ENCODE data around the gene DUS2. TPM values are rescaled to one million over a fixed set of nuclear protein-coding genes. Genes with fewer than 3 reads are reported as not detected.

DUS2 gene
- total RNA-seq, 1 experiment from 2014 or later = 27.3 TPM

DNA sequence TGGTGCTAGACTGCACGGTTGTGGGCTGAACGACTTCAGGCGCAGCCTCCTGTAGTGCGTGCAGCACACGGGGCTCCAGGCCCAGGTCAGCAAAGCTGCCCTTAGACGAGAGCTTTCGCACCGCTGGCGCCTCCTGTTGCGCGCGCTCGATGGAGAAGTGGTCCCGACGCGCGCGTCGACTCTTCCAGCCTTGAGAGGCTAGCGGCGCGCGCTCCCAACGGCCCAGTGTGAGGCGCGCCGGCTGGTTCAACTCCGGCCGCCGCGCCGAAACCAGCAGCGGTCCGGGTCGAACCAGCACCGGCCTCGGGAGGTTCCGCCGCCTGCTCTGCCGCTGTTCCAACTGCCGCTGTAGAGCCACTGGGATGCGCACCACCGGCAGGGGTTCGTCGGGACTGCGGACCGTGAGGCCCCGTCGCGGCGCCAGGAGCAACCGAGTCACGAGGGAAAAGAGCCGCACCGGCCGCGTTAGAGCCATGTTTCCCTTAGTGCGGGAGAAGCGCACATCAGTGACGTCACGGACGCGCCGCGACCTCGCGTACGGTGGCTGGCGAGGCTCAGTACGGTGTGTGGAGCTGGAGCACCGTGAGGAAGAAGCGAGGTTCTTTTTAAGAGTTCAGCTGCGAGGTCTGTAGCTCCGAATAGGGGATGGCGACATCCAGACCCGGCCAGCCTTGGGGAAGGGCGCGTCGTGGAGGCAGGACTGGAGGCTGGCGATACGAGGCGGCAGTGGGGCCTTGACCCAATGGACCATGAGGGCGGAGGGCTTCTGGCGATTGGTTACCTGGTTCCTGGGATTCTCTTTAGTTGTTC, at the start of gene DUS2, which contains the start of gene DDX28 (continued):
- TF ChIP-seq CBX3 (IDR thresholded peaks at IDR 0.05; ENCODE audit: low read depth) (peak; percentile 95; the same call in 1 of the 2 replicates), TCF7L2 (IDR thresholded peaks at IDR 0.05; ENCODE audit: borderline replicate concordance, extremely low read depth, insufficient read depth, insufficient read length) (peak; percentile 37)
- TF ChIP-seq, protein P1, sequence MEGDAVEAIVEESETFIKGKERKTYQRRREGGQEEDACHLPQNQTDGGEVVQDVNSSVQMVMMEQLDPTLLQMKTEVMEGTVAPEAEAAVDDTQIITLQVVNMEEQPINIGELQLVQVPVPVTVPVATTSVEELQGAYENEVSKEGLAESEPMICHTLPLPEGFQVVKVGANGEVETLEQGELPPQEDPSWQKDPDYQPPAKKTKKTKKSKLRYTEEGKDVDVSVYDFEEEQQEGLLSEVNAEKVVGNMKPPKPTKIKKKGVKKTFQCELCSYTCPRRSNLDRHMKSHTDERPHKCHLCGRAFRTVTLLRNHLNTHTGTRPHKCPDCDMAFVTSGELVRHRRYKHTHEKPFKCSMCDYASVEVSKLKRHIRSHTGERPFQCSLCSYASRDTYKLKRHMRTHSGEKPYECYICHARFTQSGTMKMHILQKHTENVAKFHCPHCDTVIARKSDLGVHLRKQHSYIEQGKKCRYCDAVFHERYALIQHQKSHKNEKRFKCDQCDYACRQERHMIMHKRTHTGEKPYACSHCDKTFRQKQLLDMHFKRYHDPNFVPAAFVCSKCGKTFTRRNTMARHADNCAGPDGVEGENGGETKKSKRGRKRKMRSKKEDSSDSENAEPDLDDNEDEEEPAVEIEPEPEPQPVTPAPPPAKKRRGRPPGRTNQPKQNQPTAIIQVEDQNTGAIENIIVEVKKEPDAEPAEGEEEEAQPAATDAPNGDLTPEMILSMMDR (IDR thresholded peaks at IDR 0.05 in 2 of 3, conservative IDR thresholded peaks at IDR 0.05 in 1 of 3; ENCODE audit: borderline replicate concordance in 1 of 3, insufficient read depth in 1 of 3, low read depth in 2 of 3, low read length in 2 of 3) = no peak

DNA sequence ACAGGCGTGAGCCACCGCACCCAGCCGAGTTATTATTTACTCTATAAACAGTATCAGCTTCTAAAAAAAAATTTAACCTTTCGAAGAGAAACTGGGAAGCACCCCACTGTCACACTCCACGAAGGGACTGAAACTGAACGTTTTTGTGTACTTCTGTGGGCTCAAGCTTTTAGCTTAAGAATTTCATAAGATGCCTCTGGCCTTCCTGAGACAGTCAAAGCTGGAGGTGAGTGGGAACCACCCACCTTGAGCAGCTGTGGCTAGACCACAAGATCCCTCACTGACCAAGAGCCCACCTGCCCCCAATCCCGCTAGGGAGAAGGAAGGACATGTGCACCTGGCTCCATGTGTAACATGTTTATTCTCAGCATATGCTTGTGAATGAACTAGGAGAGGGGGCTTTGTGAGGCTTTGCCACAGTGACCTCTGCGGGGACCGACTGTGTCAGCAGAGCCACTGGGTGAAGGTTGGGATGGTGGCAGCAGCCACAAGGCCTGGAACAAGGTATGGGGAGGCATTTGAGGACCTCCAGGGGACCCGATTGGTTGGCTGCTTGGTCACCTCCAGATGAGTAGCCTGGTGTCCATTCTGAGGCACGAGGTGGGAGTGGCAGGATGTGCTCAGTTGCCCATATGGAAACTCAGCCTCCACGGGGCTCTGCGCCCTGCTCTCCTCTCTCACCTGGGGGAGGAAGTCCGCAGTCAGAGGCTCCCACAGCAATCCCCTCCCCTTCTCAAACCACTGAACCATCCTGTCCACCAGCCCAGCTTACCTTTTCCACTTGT, 47.6 kb upstream of the DUS2 start:
- H3K79me2 ChIP-seq (ENCODE audit: insufficient read depth, low read length) = no peaks in the 10 kb centered on the region
- no peak overlapping the region for H3K4me3 ChIP-seq (replicated peaks in 1 of 2; ENCODE audit: low read depth in 1 of 2, low read length in 2 of 2)
- H2AFZ ChIP-seq (ENCODE audit: low read depth, low read length, poor library complexity, severe bottlenecking) = no peak overlapping the region
- ChIA-PET POLR2A (no interaction called here), RAD21 (ENCODE audit: low non-redundant PET in 1 of 2, low total read pairs in 2 of 2, uncharacterized antibody in 2 of 2, unreplicated experiment in 2 of 2) (no interaction called here), CTCF (no interaction called here)
- intact Hi-C loops (cut with micrococcal nuclease) = no loop called here
- no TSS peak for BruUV-seq (replicated peaks)
- H3K4me1 ChIP-seq (ENCODE audit: control insufficient read depth in 1 of 2, insufficient read depth in 2 of 2, low read length in 2 of 2) = no peaks in the 10 kb centered on the region
- no peaks in the 10 kb centered on the region for H3K36me3 ChIP-seq (ENCODE audit: control insufficient read depth in 1 of 2, insufficient read depth in 2 of 2, low read length in 2 of 2)
- H3K9me3 ChIP-seq (ENCODE audit: control insufficient read depth in 1 of 2, insufficient read depth in 1 of 2, low read depth in 1 of 2, low read length in 2 of 2) = no peaks in the 10 kb centered on the region
- no peak overlapping the region for H3K27ac ChIP-seq (ENCODE audit: low read depth, low read length)
- no peaks in the 10 kb centered on the region for H3K27me3 ChIP-seq (ENCODE audit: insufficient read depth, low read length)
- H4K20me1 ChIP-seq (ENCODE audit: insufficient read depth) = no peaks in the 10 kb centered on the region
- H3K9me2 ChIP-seq (ENCODE audit: insufficient read depth) = no peaks in the 10 kb centered on the region
- no peak overlapping the region for H3K9ac ChIP-seq (ENCODE audit: low read length)
- no peak overlapping the region for H3K4me2 ChIP-seq (ENCODE audit: low read length)
- ATAC-seq = no peak
- DNase-seq (ENCODE audit: low read depth, low spot score) = no peak
- TF ChIP-seq, protein P2, sequence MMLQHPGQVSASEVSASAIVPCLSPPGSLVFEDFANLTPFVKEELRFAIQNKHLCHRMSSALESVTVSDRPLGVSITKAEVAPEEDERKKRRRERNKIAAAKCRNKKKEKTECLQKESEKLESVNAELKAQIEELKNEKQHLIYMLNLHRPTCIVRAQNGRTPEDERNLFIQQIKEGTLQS (IDR thresholded peaks at IDR 0.05) = no peak
- no peak for TF ChIP-seq SRF (IDR thresholded peaks at IDR 0.05; ENCODE audit: low read depth)
- TF ChIP-seq ELF1 (IDR thresholded peaks at IDR 0.05; ENCODE audit: borderline replicate concordance, low read depth) = no peak
- TF ChIP-seq, protein P3, sequence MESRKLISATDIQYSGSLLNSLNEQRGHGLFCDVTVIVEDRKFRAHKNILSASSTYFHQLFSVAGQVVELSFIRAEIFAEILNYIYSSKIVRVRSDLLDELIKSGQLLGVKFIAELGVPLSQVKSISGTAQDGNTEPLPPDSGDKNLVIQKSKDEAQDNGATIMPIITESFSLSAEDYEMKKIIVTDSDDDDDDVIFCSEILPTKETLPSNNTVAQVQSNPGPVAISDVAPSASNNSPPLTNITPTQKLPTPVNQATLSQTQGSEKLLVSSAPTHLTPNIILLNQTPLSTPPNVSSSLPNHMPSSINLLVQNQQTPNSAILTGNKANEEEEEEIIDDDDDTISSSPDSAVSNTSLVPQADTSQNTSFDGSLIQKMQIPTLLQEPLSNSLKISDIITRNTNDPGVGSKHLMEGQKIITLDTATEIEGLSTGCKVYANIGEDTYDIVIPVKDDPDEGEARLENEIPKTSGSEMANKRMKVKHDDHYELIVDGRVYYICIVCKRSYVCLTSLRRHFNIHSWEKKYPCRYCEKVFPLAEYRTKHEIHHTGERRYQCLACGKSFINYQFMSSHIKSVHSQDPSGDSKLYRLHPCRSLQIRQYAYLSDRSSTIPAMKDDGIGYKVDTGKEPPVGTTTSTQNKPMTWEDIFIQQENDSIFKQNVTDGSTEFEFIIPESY (IDR thresholded peaks at IDR 0.05; ENCODE audit: extremely low read depth, insufficient replicate concordance, low read length) = no peak
- TF ChIP-seq SP1 (IDR thresholded peaks at IDR 0.05; ENCODE audit: low read depth) = no peak
- no peak for TF ChIP-seq FOSL1 (IDR thresholded peaks at IDR 0.05; ENCODE audit: low read depth)
- TF ChIP-seq, protein P1 (IDR thresholded peaks at IDR 0.05 in 2 of 3, conservative IDR thresholded peaks at IDR 0.05 in 1 of 3; ENCODE audit: borderline replicate concordance in 1 of 3, insufficient read depth in 1 of 3, low read depth in 2 of 3, low read length in 2 of 3) = no peak
- TF ChIP-seq JUND (IDR thresholded peaks at IDR 0.05) = no peak
- no peak for TF ChIP-seq RAD21 (IDR thresholded peaks at IDR 0.05; ENCODE audit: low read depth)

Measured in HCT116 (cell line).